ENCODE data around the gene AGAP1.
"Not testable (repeated sequence)": the region's sequence is repeated elsewhere in the genome, so short reads cannot be mapped to it uniquely, and the experiment has no call there.

AGAP1 gene

GRCh38 chr2:236061899-236062298 lies 568.1 kb downstream of the AGAP1 start:
- DNase-seq, result no peak

GRCh38 chr2:236062806-236063205 lies 569.0 kb downstream of the AGAP1 start:
- DNase-seq, result not testable (repeated sequence)

GRCh38 chr2:236063994-236064393 lies 570.2 kb downstream of the AGAP1 start:
- no peak for DNase-seq

- no peak for DNase-seq
These were observed 571.7 kb downstream of the AGAP1 start for GRCh38 chr2:236065314-236066160.

- DNase-seq, result no peak
These were observed 576.4 kb downstream of the AGAP1 start for GRCh38 chr2:236070236-236070635.

GRCh38 chr2:236073246-236073645 lies 579.4 kb downstream of the AGAP1 start:
- no peak for DNase-seq

- DNase-seq, result no peak
These were observed 580.2 kb downstream of the AGAP1 start for GRCh38 chr2:236073867-236074655.

GRCh38 chr2:236075802-236076201 lies 582.0 kb downstream of the AGAP1 start:
- no peak for DNase-seq

- no peak for DNase-seq
These were observed 584.7 kb downstream of the AGAP1 start for GRCh38 chr2:236078297-236079255.

GRCh38 chr2:236080412-236080811 lies 586.6 kb downstream of the AGAP1 start:
- DNase-seq, result no peak

GRCh38 chr2:236081171-236081570 lies 587.3 kb downstream of the AGAP1 start:
- DNase-seq, result no peak

- DNase-seq, result no peak
These were observed 588.2 kb downstream of the AGAP1 start for GRCh38 chr2:236082061-236082460.

GRCh38 chr2:236083934-236084333 lies 590.1 kb downstream of the AGAP1 start:
- no peak for DNase-seq

GRCh38 chr2:236085211-236085610 lies 591.4 kb downstream of the AGAP1 start:
- no peak for DNase-seq

GRCh38 chr2:236085647-236086046 lies 591.8 kb downstream of the AGAP1 start:
- DNase-seq, result no peak

- no peak for DNase-seq
These were observed 592.6 kb downstream of the AGAP1 start for GRCh38 chr2:236086403-236086970.

GRCh38 chr2:236086971-236087465 lies 593.2 kb downstream of the AGAP1 start:
- DNase-seq, result no peak

GRCh38 chr2:236088368-236089057 lies 594.7 kb downstream of the AGAP1 start:
- no peak for DNase-seq

- no peak for DNase-seq
These were observed 595.6 kb downstream of the AGAP1 start for GRCh38 chr2:236089271-236090026.

- no peak for DNase-seq
These were observed 596.2 kb downstream of the AGAP1 start for GRCh38 chr2:236090027-236090382.

- not testable (repeated sequence) for DNase-seq
These were observed 597.0 kb downstream of the AGAP1 start for GRCh38 chr2:236090826-236091225.
